Cerebellar nuclear complex (tissue), 1 donor: ENCODE data around the gene PLN.

ENCODE experiments used
- DNase-seq, 2 experiments: peaks; one replicate each; lab custom pipeline; 2025; lab: John Stamatoyannopoulos, UW

PLN gene

DNA sequence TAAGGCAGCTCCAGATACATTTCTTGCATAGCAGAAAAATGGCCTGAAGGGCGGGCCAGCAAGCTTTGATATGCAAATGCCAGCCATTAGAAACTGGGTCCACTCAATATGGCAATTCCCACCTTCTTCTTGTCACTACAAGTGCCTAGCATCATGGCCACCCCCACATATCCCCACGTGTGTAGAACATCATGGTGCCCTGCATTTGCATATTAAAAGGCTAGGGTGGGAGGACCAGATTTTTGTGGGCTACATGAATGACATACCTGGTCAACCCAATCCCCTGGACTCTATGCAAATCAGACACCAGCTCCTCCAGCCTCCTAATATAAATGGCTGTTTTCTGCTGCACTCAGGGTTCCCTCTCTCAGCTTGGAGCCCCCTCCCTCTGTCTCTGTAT is 31.7 kb downstream of the PLN start:
- DNase-seq = no peak

DNA sequence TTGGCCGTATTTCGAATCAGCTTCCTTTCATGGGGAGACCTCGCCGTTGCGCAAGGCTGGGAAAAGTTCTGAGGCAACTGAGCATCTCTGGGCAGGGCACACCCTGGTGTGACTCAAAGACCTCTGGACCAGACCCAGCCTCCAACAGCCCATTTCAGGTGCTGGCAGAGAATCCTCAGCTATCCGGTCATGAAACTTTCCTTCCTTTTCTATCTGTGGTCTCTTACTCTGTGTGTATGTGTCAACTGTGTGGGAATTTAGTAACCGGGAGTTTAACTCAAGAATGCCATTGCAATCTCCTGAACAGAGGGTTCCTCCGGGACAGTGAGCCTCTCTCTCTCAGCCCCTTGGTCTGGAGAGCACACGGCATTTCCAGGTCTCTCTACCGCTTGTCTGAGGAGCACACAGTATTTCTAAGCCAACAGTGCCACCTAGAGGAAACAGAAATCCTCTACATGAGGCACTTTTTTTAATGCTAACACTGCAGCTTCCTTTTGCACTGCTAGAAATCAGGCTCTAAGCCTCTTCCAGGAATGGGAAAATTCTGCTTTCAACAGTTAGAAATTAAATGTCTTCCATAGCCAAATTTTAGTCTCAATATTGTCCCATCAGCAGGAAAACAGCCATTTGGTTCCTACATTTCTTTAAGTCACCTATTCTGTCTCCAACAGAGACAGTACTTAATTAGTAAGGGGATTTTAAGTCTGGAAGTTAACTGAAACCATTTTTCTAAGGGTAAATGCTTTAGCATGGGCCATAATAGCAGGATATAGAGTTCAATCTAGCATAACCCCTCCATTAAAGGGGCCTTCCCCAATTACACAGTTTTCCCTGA is 32.7 kb downstream of the PLN start:
- DNase-seq = peak; percentile 5 to 69

DNA sequence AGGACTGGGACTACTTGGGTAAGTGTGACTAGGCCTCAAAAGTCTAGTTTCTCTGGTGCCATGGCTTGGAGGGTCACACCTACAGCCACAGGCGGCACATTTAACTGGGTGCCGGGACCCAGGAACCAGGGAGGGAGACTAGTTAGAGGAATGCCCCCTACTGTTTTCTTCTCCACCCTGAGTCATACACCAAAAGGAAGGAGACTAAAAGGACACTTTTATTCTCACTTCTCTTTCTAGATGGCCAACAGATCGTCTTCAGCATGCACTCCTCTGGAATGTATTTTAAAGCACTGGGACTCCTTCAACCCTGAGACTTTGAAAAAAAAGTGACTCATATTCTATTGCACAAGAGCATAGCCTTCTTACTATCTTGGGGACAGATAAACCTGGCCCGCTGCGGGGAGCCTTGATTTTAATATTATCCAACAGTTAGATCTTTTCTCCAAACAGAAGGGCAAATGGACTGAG is 33.4 kb downstream of the PLN start:
- DNase-seq = no peak

DNA sequence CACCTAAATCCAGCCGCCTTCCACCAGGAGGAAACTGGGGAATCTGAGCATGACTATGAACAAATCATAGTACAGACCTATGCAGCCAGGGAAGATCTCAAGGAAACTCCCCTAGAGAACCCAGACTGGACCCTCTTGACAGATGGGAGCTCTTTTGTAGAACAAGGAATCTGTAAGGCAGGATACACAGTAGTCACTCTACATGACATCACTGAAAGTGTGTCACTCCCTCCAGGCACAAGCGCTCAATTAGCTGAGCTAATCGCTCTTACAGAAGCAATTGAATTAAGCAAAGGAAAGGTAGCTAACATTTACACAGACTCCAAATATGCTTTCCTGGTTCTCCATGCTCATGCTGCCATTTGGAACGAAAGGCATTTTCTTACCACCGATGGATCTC is 36.8 kb downstream of the PLN start:
- DNase-seq = no peak

DNA sequence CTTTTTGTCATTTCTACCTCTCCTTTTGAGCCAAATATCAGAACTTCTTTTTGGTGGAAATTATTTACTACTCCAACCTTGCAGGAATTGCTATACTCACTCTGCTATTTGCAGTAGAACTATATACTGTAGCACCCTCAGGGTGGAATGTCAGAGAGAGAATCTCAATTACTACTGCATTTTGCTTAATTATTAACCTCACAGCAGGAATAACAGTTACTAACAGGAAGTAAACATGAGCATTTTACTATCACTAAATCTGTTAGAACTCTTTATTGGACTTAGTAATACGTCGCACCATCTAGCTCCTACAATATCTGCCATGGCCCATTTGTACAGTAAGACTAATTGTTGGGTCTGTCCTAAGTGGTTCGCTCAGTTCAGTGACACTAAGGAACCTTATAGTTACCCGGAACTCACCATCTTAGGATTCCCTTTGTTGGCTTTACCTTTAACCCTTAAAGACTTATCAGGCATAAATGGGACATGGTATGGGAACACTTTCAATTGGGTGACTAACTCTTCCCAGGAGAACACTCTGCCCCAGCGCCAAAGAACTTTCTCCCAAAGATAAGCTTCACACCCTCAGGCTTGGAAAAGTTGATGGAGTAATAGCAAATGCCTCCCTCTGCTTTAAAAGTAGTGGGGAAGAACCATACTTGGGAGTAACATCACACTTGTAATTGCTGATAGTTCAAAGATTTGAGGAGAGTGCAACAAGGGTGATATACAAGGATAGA is 38.8 kb downstream of the PLN start:
- DNase-seq = no peak

DNA sequence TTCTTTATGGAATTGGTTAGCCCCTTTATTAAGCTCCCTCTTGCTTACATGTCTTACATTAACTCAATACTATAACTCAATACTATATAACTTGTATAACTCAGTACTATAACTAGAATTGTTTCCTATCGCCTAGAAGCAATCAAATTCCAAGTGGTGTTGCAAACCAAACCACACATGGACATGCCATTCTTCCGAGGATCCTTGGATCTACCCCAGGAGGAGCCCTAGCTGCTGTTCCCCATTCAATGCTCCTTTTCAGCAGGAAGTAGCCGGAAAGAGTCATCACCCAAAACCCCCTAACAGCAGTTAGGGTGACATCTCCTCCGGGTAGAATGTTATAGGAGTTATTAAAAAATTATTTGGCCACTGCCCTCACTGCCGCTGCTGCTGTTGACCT is 40.5 kb downstream of the PLN start:
- no peak for DNase-seq

DNA sequence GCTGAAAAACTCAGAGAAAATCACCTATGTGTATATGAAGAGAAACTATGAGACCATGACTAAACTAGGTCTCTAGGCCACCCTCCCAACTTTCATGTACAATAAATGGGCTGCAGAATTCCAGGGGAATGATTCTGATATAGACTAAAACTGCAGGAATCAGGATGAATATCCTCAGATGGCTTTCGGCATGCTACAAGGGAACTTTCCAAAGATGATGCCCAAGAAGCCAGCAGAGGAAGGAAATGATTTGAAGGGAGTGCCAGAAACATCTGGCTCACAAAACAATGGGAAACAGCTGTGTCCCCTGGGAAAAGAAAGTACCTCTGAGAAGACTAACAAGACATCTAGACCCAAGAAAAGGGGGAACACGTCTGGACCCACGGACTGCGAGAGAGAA is 41.1 kb downstream of the PLN start:
- DNase-seq = no peak

DNA sequence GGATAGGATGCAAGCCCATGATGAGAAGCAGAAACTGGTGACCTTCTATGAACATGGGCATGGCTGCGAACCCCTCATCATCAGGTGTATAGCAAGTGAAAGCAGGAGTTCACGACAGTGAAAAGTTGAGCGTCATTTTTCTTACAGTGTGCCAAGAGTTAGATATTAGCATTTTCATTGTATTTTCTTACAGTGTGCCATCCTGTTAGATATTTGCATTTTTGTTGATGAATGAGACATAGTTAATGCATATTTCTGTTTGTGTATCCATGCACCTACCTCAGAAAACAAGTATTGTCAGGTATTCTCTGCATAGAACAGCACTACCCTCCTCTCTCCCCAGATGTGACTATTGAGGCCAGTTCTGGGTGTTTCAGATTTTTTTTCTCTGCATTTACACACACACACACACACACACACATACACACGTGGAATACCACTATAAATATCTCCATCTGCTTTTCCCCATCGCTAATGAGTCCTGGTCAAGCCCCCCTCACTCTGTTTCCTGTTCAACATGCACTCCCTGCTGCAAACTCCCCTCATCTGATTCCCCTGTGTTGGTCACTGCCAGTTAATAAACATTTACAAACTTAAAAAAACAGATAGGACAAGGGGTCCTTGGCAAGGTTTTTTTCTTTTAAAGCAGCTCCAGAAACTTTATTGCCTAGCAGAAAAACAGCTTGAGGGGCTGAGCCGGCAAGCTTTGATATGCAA is 41.7 kb downstream of the PLN start:
- no peak for DNase-seq

DNA sequence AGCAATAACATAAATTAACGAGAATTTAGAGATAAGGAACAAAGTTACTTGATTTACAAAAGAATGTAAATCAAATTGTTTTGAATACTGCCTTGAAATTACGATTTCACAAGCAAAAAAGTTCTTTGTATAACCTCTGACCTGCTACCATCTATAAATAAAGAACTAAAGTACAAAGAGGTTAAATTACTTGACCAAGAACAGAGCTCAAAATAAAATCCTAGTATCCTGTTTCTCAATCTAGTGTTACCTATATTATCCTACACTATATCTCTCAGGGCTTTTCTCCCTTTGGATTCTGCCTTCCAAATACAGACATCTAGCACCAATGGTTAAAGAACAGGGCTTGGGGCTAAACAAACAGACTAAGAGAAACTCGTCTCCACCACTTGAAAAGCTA is 43.8 kb downstream of the PLN start:
- DNase-seq = no peak

DNA sequence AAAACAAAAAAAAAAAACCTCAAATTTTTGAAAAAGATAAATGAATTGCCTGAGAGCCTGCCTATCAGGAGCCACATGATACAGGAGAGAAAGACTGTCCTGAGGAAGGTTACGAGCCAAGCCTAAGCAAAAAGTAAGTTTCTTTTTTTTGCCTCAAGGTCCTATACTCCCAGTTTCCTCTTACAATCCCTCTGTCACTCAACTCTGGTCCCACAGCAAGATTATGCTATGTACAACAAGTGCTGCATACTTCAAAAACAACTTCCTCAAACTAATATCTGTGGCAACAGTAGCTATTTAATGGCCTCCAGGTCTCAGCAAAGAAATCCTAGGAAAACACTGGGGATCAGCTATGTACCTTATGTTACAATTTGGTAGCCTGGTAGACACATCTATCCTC is 46.8 kb downstream of the PLN start:
- DNase-seq = no peak

DNA sequence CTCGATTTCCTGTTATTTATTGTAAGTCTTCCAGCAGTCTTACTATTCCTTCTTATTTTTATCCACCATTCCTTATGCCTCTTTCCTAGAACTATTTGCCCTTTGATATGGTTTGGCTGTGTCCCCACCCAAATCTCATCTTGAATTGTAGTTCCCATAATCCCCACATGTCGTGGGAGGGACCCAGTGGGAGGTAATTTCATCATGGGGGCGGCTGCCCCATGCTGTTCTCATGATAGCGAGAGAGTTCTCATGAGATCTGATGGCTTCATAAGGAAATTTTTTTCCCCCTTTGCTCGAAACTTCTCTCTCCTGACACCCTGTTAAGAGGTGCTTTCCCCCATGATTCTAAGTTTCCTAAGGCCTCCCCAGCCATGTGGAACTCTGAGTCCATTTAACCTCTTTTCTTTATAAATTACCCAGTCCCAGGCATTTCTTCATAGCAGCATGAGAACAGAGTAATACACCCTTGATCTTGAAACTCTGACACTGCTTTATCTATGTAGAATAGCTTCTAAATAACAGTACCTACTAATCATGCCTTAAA is 48.8 kb downstream of the PLN start:
- no peak for DNase-seq

DNA sequence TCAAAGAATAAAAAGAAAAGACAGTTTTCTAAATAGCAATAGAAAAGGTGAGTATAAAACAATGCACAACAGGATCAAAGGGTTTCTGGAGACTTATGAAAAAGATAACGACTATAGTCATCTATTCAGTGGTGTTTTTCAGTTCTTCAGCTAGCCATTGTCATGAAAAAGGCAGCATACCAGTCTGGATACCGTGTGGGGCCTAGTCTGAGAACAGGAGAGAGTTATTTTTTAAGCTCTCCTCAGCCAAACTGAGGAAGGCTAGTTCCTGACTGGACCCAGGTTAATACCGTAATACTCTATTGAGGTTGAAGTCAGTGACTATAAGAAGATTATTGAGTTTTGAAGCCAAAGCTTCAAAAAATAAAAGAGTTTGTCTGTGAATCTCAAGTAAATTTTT is 49.5 kb downstream of the PLN start:
- DNase-seq = no peak

DNA sequence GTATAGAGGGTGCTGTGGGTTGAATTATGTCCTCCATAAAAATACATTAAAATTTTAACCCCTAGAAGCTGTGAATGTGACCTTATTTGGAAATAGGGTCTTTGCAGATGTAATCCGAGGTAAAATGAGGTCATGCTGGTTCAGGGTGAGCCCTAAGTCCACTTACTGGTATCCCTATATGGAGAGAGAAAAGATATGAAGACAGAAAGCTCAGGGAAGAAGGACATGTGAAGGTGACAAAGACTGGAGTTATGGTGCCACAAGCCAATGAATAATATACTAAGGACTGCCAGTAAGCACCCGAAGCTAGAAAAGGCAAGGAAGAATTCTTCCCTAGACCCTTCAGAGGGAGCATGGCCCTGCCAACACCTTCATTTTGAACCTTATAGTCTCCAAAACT is 50.2 kb downstream of the PLN start:
- no peak for DNase-seq

DNA sequence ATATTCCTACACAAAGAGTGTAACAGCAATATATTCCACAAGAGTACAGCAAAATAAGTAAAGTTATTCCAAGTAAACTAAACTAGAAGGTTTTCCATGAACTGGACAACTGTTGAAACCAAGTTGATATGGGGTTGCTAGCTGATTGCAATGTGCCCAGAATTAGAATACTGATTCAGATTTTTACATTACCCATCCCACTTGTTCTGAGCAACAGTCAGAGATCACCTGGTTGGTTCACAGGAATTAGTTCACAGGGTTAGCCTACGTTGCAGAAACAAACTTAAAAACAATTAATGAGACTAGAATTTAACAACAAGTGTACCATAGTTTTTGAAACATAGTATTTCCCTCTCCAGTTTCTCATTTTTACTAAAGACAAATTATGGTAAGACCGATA is 54.2 kb downstream of the PLN start:
- no peak for DNase-seq

DNA sequence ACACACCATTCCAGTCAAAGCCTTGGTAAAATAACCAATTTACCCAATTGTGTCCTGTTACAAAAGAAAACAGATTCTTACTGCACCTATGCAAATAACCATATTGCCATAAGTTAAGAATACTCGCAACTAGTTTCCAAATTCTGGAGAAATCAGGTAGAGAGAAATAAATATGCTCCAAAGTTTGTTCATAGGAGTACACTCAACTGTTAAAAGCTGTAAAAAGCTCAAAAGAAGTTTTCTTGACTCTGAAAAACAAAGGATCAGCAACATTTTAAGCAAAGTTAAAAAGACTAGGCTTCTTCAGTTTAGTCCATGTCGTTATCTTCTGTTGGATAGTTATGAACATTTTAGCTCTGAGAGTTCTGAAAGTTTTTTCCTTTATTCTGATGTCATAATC is 55.3 kb downstream of the PLN start:
- DNase-seq = no peak

DNA sequence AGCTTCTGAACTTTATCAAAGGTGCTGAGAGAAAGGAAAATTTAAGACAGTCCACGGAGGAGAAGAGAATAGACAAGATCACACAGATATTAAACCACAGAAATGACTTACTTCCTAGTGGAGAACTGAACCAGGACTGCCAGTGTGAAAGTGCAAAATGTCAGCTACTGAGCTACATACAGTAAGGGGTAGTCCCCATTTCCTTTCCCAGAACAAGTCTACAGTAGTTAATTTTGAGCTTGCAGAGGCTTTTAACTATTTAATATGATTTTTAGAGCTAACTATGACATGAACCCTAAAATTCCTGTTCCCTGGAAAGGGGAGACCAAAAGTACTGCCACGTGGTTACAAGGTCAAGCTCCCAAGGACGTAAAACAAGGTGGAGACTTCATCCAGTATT is 58.2 kb downstream of the PLN start:
- no peak for DNase-seq

DNA sequence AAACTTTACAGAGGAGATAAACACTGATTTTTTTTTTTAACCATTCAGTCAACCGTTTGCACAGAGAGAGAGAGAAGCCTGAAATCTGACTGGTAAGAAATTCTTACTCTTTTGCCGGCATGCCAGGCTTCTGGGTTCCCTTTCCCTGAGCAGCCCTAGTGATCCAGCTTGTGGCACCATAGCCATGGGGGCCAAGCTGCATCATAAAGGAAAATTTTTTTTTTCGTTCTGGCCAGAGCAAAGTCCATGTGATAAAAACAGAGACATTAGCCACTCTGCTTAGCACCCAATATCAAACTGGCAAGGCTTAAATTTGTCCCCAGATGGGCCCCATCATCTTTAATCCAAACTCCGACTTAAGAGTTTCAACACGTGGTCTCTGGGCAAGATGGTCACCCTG is 58.8 kb downstream of the PLN start:
- no peak for DNase-seq
